ENCODE data around the gene HAUS7.

The HAUS7 gene

GRCh38 chrX:153476666-153477363, 6.4 kb upstream of the HAUS7 start:
- TF ChIP-seq CTCF (IDR thresholded peaks at IDR 0.05; ENCODE audit: low read depth, low read length), result no peak
- H3K4me3 ChIP-seq (ENCODE audit: low read depth, low read length), result no peak overlapping the region

GRCh38 chrX:153475751-153476281, 5.4 kb upstream of the HAUS7 start:
- H3K4me3 ChIP-seq (ENCODE audit: low read depth, low read length), result no peak overlapping the region
- no peak for TF ChIP-seq CTCF (IDR thresholded peaks at IDR 0.05; ENCODE audit: low read depth, low read length)

- no peak for TF ChIP-seq CTCF (IDR thresholded peaks at IDR 0.05; ENCODE audit: low read depth, low read length)
- no peak overlapping the region for H3K4me3 ChIP-seq (ENCODE audit: low read depth, low read length)
These were observed 4.9 kb upstream of the HAUS7 start for GRCh38 chrX:153475271-153475670.

- H3K4me3 ChIP-seq (ENCODE audit: low read depth, low read length), result no peak overlapping the region
These were observed 4.3 kb upstream of the HAUS7 start for GRCh38 chrX:153474718-153475117.

DNA sequence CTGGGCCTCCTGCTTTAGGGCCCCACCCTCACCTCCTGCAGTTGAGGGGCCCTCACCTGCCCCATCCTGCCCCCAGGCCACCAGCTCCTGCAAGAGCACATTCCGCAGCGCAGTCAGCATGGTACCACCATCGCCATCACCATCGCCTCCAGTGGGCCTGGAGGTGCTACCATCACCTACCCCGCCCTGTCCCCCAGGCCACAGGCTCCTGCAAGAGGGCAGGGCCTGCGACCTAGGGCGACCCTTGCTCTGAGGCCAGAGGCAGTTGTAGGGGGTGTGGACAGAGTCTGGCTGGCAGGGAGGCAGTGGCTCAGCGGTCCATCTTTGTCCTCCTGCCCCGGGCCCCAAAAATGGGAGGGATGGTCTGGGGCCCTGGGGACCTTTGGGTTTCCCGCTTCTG, 3.9 kb upstream of the HAUS7 start:
- H3K4me3 ChIP-seq (ENCODE audit: low read depth, low read length), result no peak overlapping the region
- no peak for TF ChIP-seq CTCF (IDR thresholded peaks at IDR 0.05; ENCODE audit: low read depth, low read length)

More at GRCh38 chrX:153474718-153475117, 4.3 kb upstream of the HAUS7 start:
- no peak for TF ChIP-seq CTCF (IDR thresholded peaks at IDR 0.05; ENCODE audit: low read depth, low read length)

- H3K4me3 ChIP-seq (ENCODE audit: low read depth, low read length), result no peak overlapping the region
- TF ChIP-seq CTCF (IDR thresholded peaks at IDR 0.05; ENCODE audit: low read depth, low read length), result no peak
These were observed 2.8 kb upstream of the HAUS7 start for GRCh38 chrX:153473126-153473525.

DNA sequence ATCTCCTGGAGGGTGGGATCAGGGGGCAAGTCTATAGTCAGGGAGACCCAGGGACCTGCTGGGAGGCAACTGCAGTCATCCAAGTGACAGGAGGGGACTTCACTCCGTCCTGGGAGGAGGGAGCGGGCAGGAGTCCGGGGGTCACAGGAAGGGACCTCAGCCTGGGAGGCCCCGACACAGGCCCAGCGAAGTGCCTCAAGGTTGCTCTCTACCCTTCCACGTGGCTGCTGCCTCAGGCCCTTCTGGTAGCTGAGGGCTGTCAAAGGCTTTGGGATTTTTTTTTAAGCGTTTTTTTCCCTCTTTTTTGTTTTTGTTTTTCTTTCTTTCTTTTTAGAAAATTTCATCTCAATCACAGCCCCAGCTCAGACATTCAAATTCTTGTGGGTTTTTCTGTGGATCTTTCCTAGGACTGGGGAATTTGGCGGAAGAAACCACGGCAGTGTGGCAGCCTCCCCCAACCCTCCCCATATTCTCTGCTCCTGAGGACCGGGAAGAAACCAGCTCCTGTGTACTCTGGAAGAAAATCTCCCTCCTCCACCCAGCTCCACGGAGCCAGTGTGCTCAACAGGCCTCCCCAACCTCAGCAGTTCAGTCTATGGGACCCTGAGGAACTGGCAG, 1.4 kb upstream of the HAUS7 start:
- no peak overlapping the region for H3K4me3 ChIP-seq (ENCODE audit: low read depth, low read length)
- no peak for TF ChIP-seq CTCF (IDR thresholded peaks at IDR 0.05; ENCODE audit: low read depth, low read length)

Measured in WI38 (cell line).